ENCODE data around the gene BRSK1. TPM values are rescaled to one million over a fixed set of nuclear protein-coding genes. Genes with fewer than 3 reads are reported as not detected.
A peak's percentile ranks its signal among the peaks of the same experiment; 100 is the strongest.

The BRSK1 gene
- total and polyA plus RNA-seq, 2 of the 13 experiments (the other 11 are each of a cell fraction or from before 2014, with no cell fraction given), result 0.18 to 1.2 TPM

GRCh38 chr19:55258476-55258827, 25.3 kb upstream of the BRSK1 start:
- H3K36me3 ChIP-seq (replicated peaks in 1 of 2; ENCODE audit: control insufficient read depth in 1 of 2, insufficient read depth in 2 of 2, low read length in 2 of 2), result peaks cover 1 to 7% of the 10 kb centered on the region in 2 experiments; a peak in 2 of 5 replicates
- peaks cover 30% of the 10 kb centered on the region for H4K20me1 ChIP-seq (ENCODE audit: insufficient read depth, low read length)
- H3K9ac ChIP-seq (ENCODE audit: insufficient read depth, low read depth, low read length), result peak overlapping the region; percentile 97
- no peak overlapping the region for H2AFZ ChIP-seq (ENCODE audit: low read length)
- H3K4me2 ChIP-seq (ENCODE audit: low read depth, low read length), result peak overlapping the region; percentile 50; the same call in 1 of the 2 replicates
- ATAC-seq (peak; percentile 14), DNase-seq (ENCODE audit: low spot score) (no peak), FAIRE-seq (no peak)
- BruUV-seq (replicated peaks), result TSS peak; percentile 48
- TF ChIP-seq SRY (CRISPR knock-in tag; IDR thresholded peaks at IDR 0.05) (0 out of 2 replicates have a peak, but pooled peaks have one; percentile 23), ZNF253 (CRISPR knock-in tag; IDR thresholded peaks at IDR 0.05; ENCODE audit: borderline replicate concordance) (0 out of 2 replicates have a peak, but pooled peaks have one; percentile 26), RAD51 (IDR thresholded peaks at IDR 0.05; ENCODE audit: borderline replicate concordance) (no peak), CSRNP2 (CRISPR knock-in tag; conservative IDR thresholded peaks at IDR 0.05; ENCODE audit: low read depth) (no peak), RAD21 (CRISPR knock-in tag; IDR thresholded peaks at IDR 0.05) (peak; percentile 17; the same call in 1 of the 2 replicates), GFI1 (CRISPR knock-in tag; IDR thresholded peaks at IDR 0.05; ENCODE audit: borderline replicate concordance) (0 out of 2 replicates have a peak, but pooled peaks have one; percentile 5), ZNF776 (CRISPR knock-in tag; IDR thresholded peaks at IDR 0.05) (0 out of 2 replicates have a peak, but pooled peaks have one; percentile 31), TRIM22 (IDR thresholded peaks at IDR 0.05) (no peak), ZNF883 (CRISPR knock-in tag; IDR thresholded peaks at IDR 0.05; ENCODE audit: not compliant biosample characterization) (no peak), ZNF138 (CRISPR knock-in tag; IDR thresholded peaks at IDR 0.05; ENCODE audit: low read depth) (0 out of 2 replicates have a peak, but pooled peaks have one; percentile 13), EEA1 (CRISPR knock-in tag; IDR thresholded peaks at IDR 0.05; ENCODE audit: borderline replicate concordance) (no peak)
- peak overlapping the region; percentile 85 for H3K27ac ChIP-seq (ENCODE audit: extremely low read length, insufficient read depth, low read length)
- H3K27me3 ChIP-seq (ENCODE audit: control insufficient read depth in 1 of 2, insufficient read depth in 2 of 2, low read length in 2 of 2), result no peaks in the 10 kb centered on the region; a peak in 1 of 5 replicates
- ChIA-PET CTCF (ENCODE audit: low intra/inter-chr PET ratio, low total read pairs) (no interaction called here), POLR2A (interaction anchor here (1.0 to 6.2 kb wide), 16 partner anchors 22 to 347 kb away, joined by 3 to 95 read pairs (median 12); partner anchors contain the start of genes FIZ1, HSPBP1, ISOC2 and KMT5C)
- peak overlapping the region; percentile 88 to 95 (median 94) for H3K4me3 ChIP-seq (replicated peaks in 1 of 3; ENCODE audit: insufficient read depth in 1 of 3, low read depth in 2 of 3, low read length in 3 of 3)
- WGBS (ENCODE audit: low lambda C conversion rate), result no CpG with 5 or more reads among the region's 53 CpGs
- H3K4me1 ChIP-seq (ENCODE audit: insufficient read depth, low read length), result peaks cover 46% of the 10 kb centered on the region
- H3K79me2 ChIP-seq (ENCODE audit: insufficient read depth, low read length), result peaks cover 48% of the 10 kb centered on the region
- intact Hi-C loops (cut with micrococcal nuclease; ENCODE audit: unreplicated experiment), result no loop called here
- H3K9me3 ChIP-seq (ENCODE audit: low read length), result no peaks in the 10 kb centered on the region
- in situ Hi-C loops (cut with HindIII; ENCODE audit: extremely low pct_ligation_motif_present, low pct_unique_long_range_greater_than_20kb), result loop anchor here (5.0 kb wide), 1 partner anchor 36 kb away; no protein-coding TSS in a partner anchor
